GM12872 (cell line): ENCODE results near the gene PPFIBP2.

Experiments used
- CTCF ChIP-seq: IDR thresholded peaks from 3 replicates; pipeline ENCODE4 v1.5.1; 2011; ENCODE audit warnings: low read depth, mild to moderate bottlenecking, low read length, moderate library complexity; ENCODE audit not compliant: insufficient read depth

PPFIBP2 gene

GRCh38 chr11:7528514-7529049 is 14.8 kb downstream of the PPFIBP2 start:
- TF ChIP-seq CTCF: no peak

- no peak for TF ChIP-seq CTCF
These were observed 16.3 kb downstream of the PPFIBP2 start for GRCh38 chr11:7530013-7530640.

GRCh38 chr11:7531011-7531410 is 17.2 kb downstream of the PPFIBP2 start:
- no peak for TF ChIP-seq CTCF

- no peak for TF ChIP-seq CTCF
These were observed 18.8 kb downstream of the PPFIBP2 start for GRCh38 chr11:7532405-7533145.

- TF ChIP-seq CTCF: no peak
These were observed 19.6 kb downstream of the PPFIBP2 start for GRCh38 chr11:7533199-7534041.

GRCh38 chr11:7534042-7534378 is 20.2 kb downstream of the PPFIBP2 start:
- no peak for TF ChIP-seq CTCF

- TF ChIP-seq CTCF: peak; percentile 45; the same call in 2 of the 3 replicates
These were observed 22.3 kb downstream of the PPFIBP2 start for GRCh38 chr11:7536100-7536499.
